ENCODE results near the gene ATG9A. TPM values are rescaled to one million over a fixed set of nuclear protein-coding genes. Genes with fewer than 3 reads are reported as not detected.

The ATG9A gene
- total RNA-seq, 1 donor from 2014 or later = 78.7 TPM

GRCh38 chr2:219252570-219252899 lies 23.1 kb upstream of the ATG9A start:
- DNase-seq (ENCODE audit: low read depth) = no peak

GRCh38 chr2:219252084-219252483 lies 22.6 kb upstream of the ATG9A start:
- no peak for DNase-seq (ENCODE audit: low read depth)

DNA sequence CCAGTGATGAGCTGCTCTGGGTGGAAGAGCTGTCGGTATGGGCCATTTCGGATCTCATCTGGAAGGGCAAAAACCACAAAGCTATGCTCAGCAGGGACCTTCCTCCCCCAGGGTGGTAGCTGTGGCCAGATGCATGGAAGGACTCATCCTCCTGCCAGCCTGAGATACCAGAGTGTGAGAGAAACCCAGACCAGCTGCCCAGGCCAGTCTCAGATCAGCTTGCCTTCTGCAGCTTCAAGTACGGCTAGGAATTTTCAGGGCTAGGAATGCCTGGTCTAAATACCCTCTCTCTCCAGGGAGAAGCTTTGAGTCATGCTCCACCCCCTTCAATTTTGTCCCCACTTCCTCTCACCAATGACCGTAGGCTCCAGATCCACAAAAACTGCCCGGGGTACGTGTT lies 22.2 kb upstream of the ATG9A start:
- no peak for DNase-seq (ENCODE audit: low read depth)

DNA sequence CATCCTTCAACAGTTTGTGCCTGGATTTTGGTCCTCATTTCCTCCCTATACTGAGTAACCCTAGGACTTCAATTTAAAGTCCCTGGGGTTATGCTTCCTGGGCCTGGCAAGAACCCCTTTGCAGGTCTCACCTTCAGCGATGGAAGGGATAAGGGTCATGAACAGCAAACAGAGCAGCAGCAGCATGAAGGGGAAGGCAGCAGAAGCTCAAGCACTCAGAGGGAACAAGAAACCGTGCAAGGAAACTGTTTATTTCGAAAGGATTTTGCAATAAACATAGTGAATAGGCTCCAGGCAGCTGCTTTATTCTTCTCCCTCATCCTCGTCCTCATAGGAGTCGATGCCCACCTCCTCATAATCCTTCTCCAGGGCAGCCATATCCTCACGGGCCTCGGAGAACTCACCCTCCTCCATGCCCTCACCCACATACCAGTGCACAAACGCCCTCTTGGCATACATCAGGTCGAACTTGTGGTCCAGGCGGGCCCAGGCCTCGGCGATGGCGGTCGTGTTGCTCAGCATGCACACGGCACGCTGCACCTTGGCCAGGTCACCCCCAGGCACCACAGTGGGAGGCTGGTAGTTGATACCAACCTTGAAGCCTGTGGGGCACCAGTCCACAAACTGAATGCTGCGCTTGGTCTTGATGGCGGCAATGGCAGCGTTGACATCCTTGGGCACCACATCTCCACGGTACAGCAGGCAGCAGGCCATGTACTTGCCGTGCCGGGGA lies 20.8 kb upstream of the ATG9A start:
- no peak for DNase-seq (ENCODE audit: low read depth)

GRCh38 chr2:219249203-219249980 lies 20.0 kb upstream of the ATG9A start:
- peak; percentile 98 for DNase-seq (ENCODE audit: low read depth)

- no peak for DNase-seq (ENCODE audit: low read depth)
Measured at GRCh38 chr2:219248845-219249202, 19.4 kb upstream of the ATG9A start.

DNA sequence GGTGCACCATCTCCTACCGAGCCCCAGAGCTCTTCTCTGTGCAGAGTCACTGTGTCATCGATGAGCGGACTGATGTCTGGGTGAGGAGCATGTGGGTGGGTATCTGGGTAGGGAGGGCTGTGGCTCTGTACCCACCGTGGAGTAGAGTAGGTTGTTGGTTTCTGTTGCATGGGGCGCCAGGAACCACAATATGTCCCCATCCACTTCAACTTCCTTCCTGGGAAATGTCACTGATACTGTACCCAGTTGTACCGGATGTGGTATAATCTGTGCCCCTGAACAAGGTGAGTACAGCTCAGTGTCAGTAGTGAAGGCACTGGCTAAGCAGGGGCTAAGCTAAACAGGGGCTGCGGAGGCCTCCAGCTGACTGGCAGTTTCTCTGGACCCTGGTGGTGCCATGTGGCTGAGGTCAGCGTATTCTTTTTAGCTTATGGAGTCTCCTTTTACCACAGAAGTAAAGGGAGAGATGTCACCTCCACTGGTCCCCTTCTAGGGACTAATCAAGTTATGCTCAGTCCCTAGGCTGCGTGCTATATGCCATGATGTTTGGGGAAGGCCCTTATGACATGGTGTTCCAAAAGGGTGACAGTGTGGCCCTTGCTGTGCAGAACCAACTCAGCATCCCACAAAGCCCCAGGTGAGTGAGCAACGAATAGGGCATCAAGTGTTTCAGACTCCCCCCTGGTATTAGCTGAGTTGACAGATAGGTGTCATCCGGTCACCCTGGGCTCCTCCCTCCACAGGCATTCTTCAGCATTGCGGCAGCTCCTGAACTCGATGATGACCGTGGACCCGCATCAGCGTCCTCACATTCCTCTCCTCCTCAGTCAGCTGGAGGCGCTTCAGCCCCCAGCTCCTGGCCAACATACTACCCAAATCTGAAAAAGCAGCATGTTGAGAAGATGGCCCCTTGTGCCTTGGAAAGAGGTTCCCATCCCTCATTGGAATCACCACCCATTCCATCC lies 18.5 kb upstream of the ATG9A start:
- no peak for DNase-seq (ENCODE audit: low read depth)

- DNase-seq (ENCODE audit: low read depth) = no peak
Measured at GRCh38 chr2:219246559-219246958, 17.1 kb upstream of the ATG9A start.

DNA sequence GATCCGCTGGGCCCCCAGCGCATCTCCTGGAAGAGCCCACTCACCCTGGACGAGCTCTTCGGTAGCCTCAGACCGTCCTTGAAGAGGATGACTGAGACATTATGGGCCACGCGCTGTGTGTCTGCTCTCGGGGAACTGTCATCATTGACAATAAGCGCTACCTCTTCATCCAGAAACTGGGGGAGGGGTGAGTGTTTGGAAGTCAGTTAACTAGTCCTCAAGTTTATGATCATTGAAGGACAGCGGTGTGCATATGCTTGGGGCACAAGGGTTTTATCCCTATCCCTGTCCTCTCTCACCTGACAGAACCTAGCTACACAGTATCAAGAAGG lies 16.4 kb upstream of the ATG9A start:
- DNase-seq (ENCODE audit: low read depth) = no peak

GRCh38 chr2:219245148-219245898 lies 15.9 kb upstream of the ATG9A start, which contains the start of the genes GLB1L and STK16:
TSS of gene GLB1L (minus strand) at chr2:219245444. CDS start at chr2:219243573, 1,871 bp downstream.
TSS of gene STK16 (plus strand) at chr2:219245479. CDS start at chr2:219246000, 521 bp downstream.
- peak; percentile 75 for DNase-seq (ENCODE audit: low read depth)

DNA sequence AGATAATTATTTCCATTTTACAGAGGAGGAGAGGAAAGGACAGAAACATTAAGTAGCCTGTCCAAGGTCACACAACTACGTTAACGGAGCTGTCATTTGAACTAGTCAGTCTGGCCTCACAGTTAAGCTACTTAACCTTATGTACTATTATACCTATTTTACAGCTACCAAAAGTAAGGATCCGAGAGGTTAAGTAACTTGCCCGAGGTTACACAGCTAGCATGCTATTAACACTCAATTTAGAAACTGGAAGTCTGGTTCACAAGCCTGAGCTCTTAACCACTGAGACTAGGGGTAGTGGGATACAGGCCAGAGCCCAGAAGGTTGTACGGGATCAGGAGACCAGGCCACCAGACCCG lies 15.3 kb upstream of the ATG9A start:
- DNase-seq (ENCODE audit: low read depth) = no peak

- DNase-seq (ENCODE audit: low read depth) = peak; percentile 54
Measured at GRCh38 chr2:219243291-219243761, 13.9 kb upstream of the ATG9A start.

DNA sequence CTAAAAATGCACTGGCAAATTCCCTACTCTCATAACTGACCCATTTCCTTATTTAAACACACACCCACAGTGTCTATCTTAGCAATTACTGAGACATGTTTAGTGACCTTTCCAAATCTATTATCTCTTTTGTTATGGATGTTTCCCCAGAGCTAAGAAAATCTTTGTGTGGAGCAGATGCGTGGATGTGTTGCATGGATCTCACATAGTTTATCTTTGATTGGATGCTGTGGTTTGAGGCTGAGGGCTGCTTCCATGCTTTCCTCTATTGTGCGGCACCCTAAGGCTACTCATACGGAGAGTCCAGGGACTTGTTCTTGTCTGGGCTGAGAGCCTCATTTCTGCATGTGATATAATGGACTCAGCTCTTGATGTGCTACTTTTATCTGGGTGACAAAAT lies 4.9 kb upstream of the ATG9A start:
- DNase-seq (ENCODE audit: low read depth) = no peak

GRCh38 chr2:219230059-219230540 lies 664 bp upstream of the ATG9A start:
- DNase-seq (ENCODE audit: low read depth) = peak; percentile 40

DNA sequence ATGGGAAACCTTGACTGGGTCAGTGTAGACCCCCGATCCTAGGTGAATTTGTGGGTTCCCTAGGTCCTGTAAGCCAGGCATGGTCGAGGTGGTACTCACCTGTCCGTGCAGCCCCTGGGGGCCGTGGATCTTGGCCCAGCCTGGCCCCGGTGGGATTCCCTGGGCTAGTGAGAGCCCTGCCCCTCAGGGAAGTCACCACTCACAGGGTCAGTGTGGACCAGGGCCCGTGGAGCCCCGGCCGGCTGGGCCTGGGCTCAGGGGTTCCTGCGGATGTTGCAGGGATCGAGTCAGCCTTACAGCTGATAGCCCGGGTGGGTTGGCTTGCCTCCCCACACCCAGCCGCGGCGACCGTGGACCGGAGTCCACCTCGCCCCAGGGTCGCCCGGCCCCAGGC lies 528 bp downstream of the ATG9A start:
- DNase-seq (ENCODE audit: low read depth) = no peak

DNA sequence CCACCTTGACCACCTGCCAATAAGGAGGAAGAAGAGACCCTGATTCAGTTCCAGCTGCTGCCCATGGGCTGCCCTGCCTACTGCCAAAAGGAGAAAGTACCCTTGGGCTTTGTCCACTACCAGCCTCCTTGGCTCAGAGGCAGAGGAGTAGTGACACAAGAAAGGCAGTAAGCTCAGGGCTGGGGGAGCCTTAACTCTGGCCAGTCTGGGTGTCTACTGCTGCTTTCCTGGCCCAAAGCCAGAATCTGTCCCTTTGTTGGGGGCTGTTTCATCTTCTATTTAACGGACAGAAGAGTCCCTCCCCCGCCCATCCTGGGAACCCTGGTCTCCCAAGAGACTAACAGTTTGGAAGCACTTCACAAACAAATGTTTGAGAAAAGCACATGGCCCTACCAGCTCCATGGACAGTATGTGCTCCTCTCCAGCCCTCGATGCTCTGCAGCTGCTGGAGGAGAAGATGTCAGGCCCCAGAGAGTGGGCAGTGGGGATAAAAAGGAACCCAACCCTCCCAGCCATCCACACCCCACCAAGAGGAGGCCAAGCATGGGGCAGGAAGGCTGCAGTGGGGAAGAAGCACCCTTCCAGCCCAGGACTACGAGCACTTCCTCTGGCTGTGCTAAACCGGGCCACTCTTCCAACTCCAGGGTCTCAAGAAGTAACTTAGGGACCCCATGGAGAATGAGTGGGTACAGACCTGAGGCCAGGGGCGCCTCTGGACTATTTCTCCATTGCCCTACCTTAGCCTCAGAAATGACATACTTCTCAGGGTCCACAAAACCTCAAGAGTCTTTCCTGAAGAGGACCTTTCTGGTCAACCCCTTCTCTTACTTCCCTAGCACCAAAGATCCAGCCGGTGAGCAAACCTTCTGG lies 1.2 kb downstream of the ATG9A start:
- DNase-seq (ENCODE audit: low read depth) = no peak

GRCh38 chr2:219225350-219225749 lies 4.1 kb downstream of the ATG9A start:
- DNase-seq (ENCODE audit: low read depth) = no peak

GRCh38 chr2:219223831-219224610 lies 5.4 kb downstream of the ATG9A start:
- no peak for DNase-seq (ENCODE audit: low read depth)

- no peak for DNase-seq (ENCODE audit: low read depth)
Measured at GRCh38 chr2:219221957-219222518, 7.4 kb downstream of the ATG9A start.
